ENCODE results near the gene LORICRIN.

Gene LORICRIN

GRCh38 chr1:153306303-153307220 lies 47.1 kb downstream of the LORICRIN start:
- no peak for DNase-seq (ENCODE audit: low read depth)

- DNase-seq (ENCODE audit: low read depth) = no peak
Observed at GRCh38 chr1:153307221-153307600, 47.7 kb downstream of the LORICRIN start.

- no peak for DNase-seq (ENCODE audit: low read depth)
Observed at GRCh38 chr1:153308540-153308939, 49.1 kb downstream of the LORICRIN start.

GRCh38 chr1:153309441-153309840 lies 50.0 kb downstream of the LORICRIN start:
- no peak for DNase-seq (ENCODE audit: low read depth)

GRCh38 chr1:153310526-153310925 lies 51.0 kb downstream of the LORICRIN start:
- no peak for DNase-seq (ENCODE audit: low read depth)
